Hepatocyte (in vitro differentiated cells): ENCODE data around the gene ACOXL.

ENCODE experiments used
- EZH2phosphoT487 ChIP-seq: fragments of 200-600 bp; sonication (generic); IDR thresholded peaks from one replicate; pipeline ENCODE4 v1.6.1; 2018; ENCODE audit warnings: antibody characterized with exemption, mild to moderate bottlenecking, low read depth, moderate library complexity; ENCODE audit not compliant: unreplicated experiment, severe bottlenecking
- TF ChIP-seq, protein P1 (sequence below): fragments of 200-600 bp; sonication (generic); IDR thresholded peaks from 2 replicates; pipeline ENCODE4 v1.5.1; 2016; ENCODE audit warnings: antibody characterized with exemption, mild to moderate bottlenecking; ENCODE audit not compliant: poor library complexity

DNA sequence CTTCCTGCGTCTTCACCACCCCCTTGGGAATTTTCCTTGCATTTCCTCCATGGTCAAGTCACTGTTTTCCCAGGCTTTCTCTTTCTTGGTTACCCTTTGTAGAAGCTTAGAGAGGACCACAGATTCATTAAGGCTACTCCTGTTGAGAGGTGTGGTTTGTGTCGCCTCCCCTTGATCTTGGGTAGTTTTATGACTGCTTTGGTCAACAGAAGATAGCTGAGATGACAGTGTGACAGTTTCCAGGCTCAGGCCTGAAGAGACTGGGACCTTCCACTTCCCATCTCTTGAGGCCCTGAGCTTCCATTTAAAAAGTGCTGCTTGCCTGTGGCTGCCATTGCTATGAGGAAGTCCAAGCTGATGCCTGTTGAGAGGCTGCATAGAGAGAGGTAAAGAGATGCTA is 5.4 kb downstream of the ACOXL start:
- TF ChIP-seq, protein P1, sequence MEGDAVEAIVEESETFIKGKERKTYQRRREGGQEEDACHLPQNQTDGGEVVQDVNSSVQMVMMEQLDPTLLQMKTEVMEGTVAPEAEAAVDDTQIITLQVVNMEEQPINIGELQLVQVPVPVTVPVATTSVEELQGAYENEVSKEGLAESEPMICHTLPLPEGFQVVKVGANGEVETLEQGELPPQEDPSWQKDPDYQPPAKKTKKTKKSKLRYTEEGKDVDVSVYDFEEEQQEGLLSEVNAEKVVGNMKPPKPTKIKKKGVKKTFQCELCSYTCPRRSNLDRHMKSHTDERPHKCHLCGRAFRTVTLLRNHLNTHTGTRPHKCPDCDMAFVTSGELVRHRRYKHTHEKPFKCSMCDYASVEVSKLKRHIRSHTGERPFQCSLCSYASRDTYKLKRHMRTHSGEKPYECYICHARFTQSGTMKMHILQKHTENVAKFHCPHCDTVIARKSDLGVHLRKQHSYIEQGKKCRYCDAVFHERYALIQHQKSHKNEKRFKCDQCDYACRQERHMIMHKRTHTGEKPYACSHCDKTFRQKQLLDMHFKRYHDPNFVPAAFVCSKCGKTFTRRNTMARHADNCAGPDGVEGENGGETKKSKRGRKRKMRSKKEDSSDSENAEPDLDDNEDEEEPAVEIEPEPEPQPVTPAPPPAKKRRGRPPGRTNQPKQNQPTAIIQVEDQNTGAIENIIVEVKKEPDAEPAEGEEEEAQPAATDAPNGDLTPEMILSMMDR: no peak
- TF ChIP-seq EZH2phosphoT487: no peak
